ENCODE results near the gene STXBP1. TPM values are rescaled to one million over a fixed set of nuclear protein-coding genes. Genes with fewer than 3 reads are reported as not detected.
A peak's percentile ranks its signal among the peaks of the same experiment; 100 is the strongest.

The STXBP1 gene
- total and polyA plus RNA-seq, 3 experiments from 2014 or later: 8.2 to 15.2 (median 14.5) TPM

GRCh38 chr9:127683723-127684122, 71.6 kb downstream of the STXBP1 start:
- CTCF ChIA-PET: interaction anchor here (1.3 kb wide), 1 partner anchor 23 kb away, joined by 3 read pairs; no protein-coding TSS in a partner anchor
- Mint-ChIP-seq H3K9me3 (no peaks in the 10 kb centered on the region), H3K36me3 (peaks cover 0 to 29% (median 6%) of the 10 kb centered on the region in 3 donors), H3K27ac (peak overlapping the region in 1 of 8 donors; percentile 37), H3K27me3 (peaks cover 2% of the 10 kb centered on the region in 2 donors), H3K4me1 (no peaks in the 10 kb centered on the region), H3K4me3 (no peak overlapping the region)
- no peaks in the 10 kb centered on the region for H3K9me3 ChIP-seq (ENCODE audit: low read length)
- H3K36me3 ChIP-seq (ENCODE audit: insufficient read depth, low read length): no peaks in the 10 kb centered on the region
- DNase-seq: no peak
- no peaks in the 10 kb centered on the region for H3K4me1 ChIP-seq (ENCODE audit: insufficient read depth, low read length)
- H3K27ac ChIP-seq (ENCODE audit: low read depth, low read length): no peak overlapping the region
- no peak overlapping the region for H3K4me3 ChIP-seq (ENCODE audit: low read length)
- POLR2A ChIA-PET: no interaction called here
- no peaks in the 10 kb centered on the region for H3K27me3 ChIP-seq (ENCODE audit: insufficient read depth, low read length, poor library complexity, severe bottlenecking)

- H3K36me3 Mint-ChIP-seq: peaks cover 0 to 24% (median 6%) of the 10 kb centered on the region in 3 donors
- Histone ChIP-seq H3K27me3 (ENCODE audit: insufficient read depth, low read length, poor library complexity, severe bottlenecking) (no peaks in the 10 kb centered on the region), H3K9me3 (ENCODE audit: low read length) (no peaks in the 10 kb centered on the region), H3K27ac (ENCODE audit: low read depth, low read length) (no peak overlapping the region), H3K36me3 (ENCODE audit: insufficient read depth, low read length) (no peaks in the 10 kb centered on the region), H3K4me3 (ENCODE audit: low read length) (no peak overlapping the region), H3K4me1 (ENCODE audit: insufficient read depth, low read length) (no peaks in the 10 kb centered on the region)
- peaks cover 0 to 2% of the 10 kb centered on the region in 2 donors for H3K27me3 Mint-ChIP-seq
- ChIA-PET POLR2A (no interaction called here), CTCF (no interaction called here)
- H3K27ac Mint-ChIP-seq: no peak overlapping the region
- H3K9me3 Mint-ChIP-seq: no peaks in the 10 kb centered on the region
- no peak for DNase-seq
- no peak overlapping the region for H3K4me3 Mint-ChIP-seq
- H3K4me1 Mint-ChIP-seq: no peaks in the 10 kb centered on the region
Measured at GRCh38 chr9:127684576-127684975, 72.5 kb downstream of the STXBP1 start.

GRCh38 chr9:127686461-127687393, 74.7 kb downstream of the STXBP1 start:
- H3K4me3 ChIP-seq (ENCODE audit: low read length): no peak overlapping the region
- ChIA-PET CTCF (interaction anchor here (1.0 to 1.5 kb wide), 2 partner anchors 48 to 101 kb away, joined by 3 read pairs; partner anchors contain the start of gene TOR2A), POLR2A (no interaction called here)
- no peaks in the 10 kb centered on the region for H3K27me3 ChIP-seq (ENCODE audit: insufficient read depth, low read length, poor library complexity, severe bottlenecking)
- peaks cover 0 to 26% (median 5%) of the 10 kb centered on the region in 3 donors for H3K36me3 Mint-ChIP-seq
- no peaks in the 10 kb centered on the region for H3K4me1 Mint-ChIP-seq
- no peaks in the 10 kb centered on the region for H3K4me1 ChIP-seq (ENCODE audit: insufficient read depth, low read length)
- no peak for DNase-seq
- H3K27me3 Mint-ChIP-seq: peaks cover 0 to 2% of the 10 kb centered on the region in 2 donors
- H3K9me3 ChIP-seq (ENCODE audit: low read length): no peaks in the 10 kb centered on the region
- no peak overlapping the region for H3K27ac ChIP-seq (ENCODE audit: low read depth, low read length)
- no peak overlapping the region for H3K4me3 Mint-ChIP-seq
- H3K27ac Mint-ChIP-seq: peak overlapping the region in 4 of 8 donors; percentile 23 to 63 (median 38)
- H3K36me3 ChIP-seq (ENCODE audit: insufficient read depth, low read length): no peaks in the 10 kb centered on the region
- H3K9me3 Mint-ChIP-seq: no peaks in the 10 kb centered on the region

GRCh38 chr9:127689329-127690000, 77.4 kb downstream of the STXBP1 start:
- Mint-ChIP-seq H3K27me3 (peaks cover 0 to 4% of the 10 kb centered on the region in 2 donors), H3K4me3 (no peak overlapping the region), H3K4me1 (no peaks in the 10 kb centered on the region), H3K36me3 (peaks cover 0 to 22% (median 2%) of the 10 kb centered on the region in 3 donors), H3K9me3 (no peaks in the 10 kb centered on the region), H3K27ac (peak overlapping the region in 2 of 8 donors; percentile 38 to 56)
- DNase-seq: peak in 1 of 5 donors; percentile 13
- ChIA-PET POLR2A (no interaction called here), CTCF (interaction anchor here (1.1 kb wide), 1 partner anchor 102 kb away, joined by 3 read pairs; no protein-coding TSS in a partner anchor)
- Histone ChIP-seq H3K27ac (ENCODE audit: low read depth, low read length) (no peak overlapping the region), H3K4me1 (ENCODE audit: insufficient read depth, low read length) (no peaks in the 10 kb centered on the region), H3K9me3 (ENCODE audit: low read length) (no peaks in the 10 kb centered on the region), H3K27me3 (ENCODE audit: insufficient read depth, low read length, poor library complexity, severe bottlenecking) (no peaks in the 10 kb centered on the region), H3K4me3 (ENCODE audit: low read length) (no peak overlapping the region), H3K36me3 (ENCODE audit: insufficient read depth, low read length) (no peaks in the 10 kb centered on the region)

- Histone ChIP-seq H3K27ac (ENCODE audit: low read depth, low read length) (no peak overlapping the region), H3K9me3 (ENCODE audit: low read length) (no peaks in the 10 kb centered on the region), H3K36me3 (ENCODE audit: insufficient read depth, low read length) (no peaks in the 10 kb centered on the region), H3K4me1 (ENCODE audit: insufficient read depth, low read length) (no peaks in the 10 kb centered on the region), H3K4me3 (ENCODE audit: low read length) (no peak overlapping the region), H3K27me3 (ENCODE audit: insufficient read depth, low read length, poor library complexity, severe bottlenecking) (no peaks in the 10 kb centered on the region)
- ChIA-PET CTCF (no interaction called here), POLR2A (interaction anchor here (0.6 kb wide), 1 partner anchor 231 kb away, joined by 3 read pairs; no protein-coding TSS in a partner anchor)
- Mint-ChIP-seq H3K4me3 (no peak overlapping the region), H3K27ac (peak overlapping the region in 1 of 8 donors; percentile 75), H3K36me3 (peaks cover 0 to 22% (median 2%) of the 10 kb centered on the region in 3 donors), H3K9me3 (no peaks in the 10 kb centered on the region), H3K27me3 (peaks cover 0 to 4% of the 10 kb centered on the region in 2 donors), H3K4me1 (no peaks in the 10 kb centered on the region)
- no peak for DNase-seq
Measured at GRCh38 chr9:127690735-127691134, 78.7 kb downstream of the STXBP1 start.

- Mint-ChIP-seq H3K36me3 (peaks cover 0 to 22% (median 0%) of the 10 kb centered on the region in 3 donors), H3K4me3 (no peak overlapping the region), H3K4me1 (no peaks in the 10 kb centered on the region), H3K27me3 (peaks cover 0 to 4% of the 10 kb centered on the region in 2 donors), H3K27ac (peak overlapping the region in 1 of 8 donors; percentile 17), H3K9me3 (no peaks in the 10 kb centered on the region)
- no peak overlapping the region for H3K27ac ChIP-seq (ENCODE audit: low read depth, low read length)
- DNase-seq: no peak
- CTCF ChIA-PET: interaction anchor here (0.9 kb wide), 1 partner anchor 35 kb away, joined by 3 read pairs; no protein-coding TSS in a partner anchor
- no peaks in the 10 kb centered on the region for H3K27me3 ChIP-seq (ENCODE audit: insufficient read depth, low read length, poor library complexity, severe bottlenecking)
- H3K9me3 ChIP-seq (ENCODE audit: low read length): no peaks in the 10 kb centered on the region
- H3K4me3 ChIP-seq (ENCODE audit: low read length): no peak overlapping the region
- no peaks in the 10 kb centered on the region for H3K4me1 ChIP-seq (ENCODE audit: insufficient read depth, low read length)
- no peaks in the 10 kb centered on the region for H3K36me3 ChIP-seq (ENCODE audit: insufficient read depth, low read length)
- POLR2A ChIA-PET: no interaction called here
Measured at GRCh38 chr9:127692071-127692470, 80.0 kb downstream of the STXBP1 start.

- H3K9me3 ChIP-seq (ENCODE audit: low read length): no peaks in the 10 kb centered on the region
- no peak overlapping the region for H3K27ac ChIP-seq (ENCODE audit: low read depth, low read length)
- no peaks in the 10 kb centered on the region for H3K4me1 ChIP-seq (ENCODE audit: insufficient read depth, low read length)
- Mint-ChIP-seq H3K9me3 (no peaks in the 10 kb centered on the region), H3K27ac (no peak overlapping the region), H3K4me3 (no peak overlapping the region), H3K27me3 (peaks cover 0 to 4% of the 10 kb centered on the region in 2 donors), H3K36me3 (peaks cover 0 to 20% (median 0%) of the 10 kb centered on the region in 3 donors), H3K4me1 (peaks cover 0 to 4% (median 0%) of the 10 kb centered on the region in 3 donors)
- DNase-seq: no peak
- POLR2A ChIA-PET: no interaction called here
- no peak overlapping the region for H3K4me3 ChIP-seq (ENCODE audit: low read length)
- H3K27me3 ChIP-seq (ENCODE audit: insufficient read depth, low read length, poor library complexity, severe bottlenecking): no peaks in the 10 kb centered on the region
- CTCF ChIA-PET: interaction anchor here (0.9 kb wide), 1 partner anchor 36 kb away, joined by 3 read pairs; no protein-coding TSS in a partner anchor
- H3K36me3 ChIP-seq (ENCODE audit: insufficient read depth, low read length): no peaks in the 10 kb centered on the region
Measured at GRCh38 chr9:127693143-127693542, 81.1 kb downstream of the STXBP1 start.

All from CD8-positive, alpha-beta memory T cell (primary cell).